ENCODE measurements around the gene TARS1. TPM values are rescaled to one million over a fixed set of nuclear protein-coding genes. Genes with fewer than 3 reads are reported as not detected.

TARS1 gene
- total RNA-seq, 1 experiment from 2014 or later: 367 TPM

DNA sequence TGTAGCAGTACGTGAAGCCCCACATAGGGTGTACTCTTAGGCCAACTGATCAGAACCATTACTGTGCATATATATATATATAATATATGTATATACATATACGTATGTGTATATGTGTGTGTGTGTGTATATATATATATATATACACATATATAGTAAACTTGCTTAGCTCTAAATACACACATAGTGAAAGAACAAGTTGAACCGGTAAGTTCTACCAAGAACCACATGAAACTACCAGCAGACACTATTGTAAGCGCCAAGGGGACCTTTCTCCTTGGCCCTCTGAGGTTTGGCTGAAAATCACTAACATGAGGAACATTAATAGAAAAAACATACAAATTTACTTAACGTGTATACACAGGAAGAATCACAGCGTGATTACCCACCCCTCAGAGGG, 1.8 kb upstream of the TARS1 start:
- DNase-seq (ENCODE audit: low read depth): no peak

DNA sequence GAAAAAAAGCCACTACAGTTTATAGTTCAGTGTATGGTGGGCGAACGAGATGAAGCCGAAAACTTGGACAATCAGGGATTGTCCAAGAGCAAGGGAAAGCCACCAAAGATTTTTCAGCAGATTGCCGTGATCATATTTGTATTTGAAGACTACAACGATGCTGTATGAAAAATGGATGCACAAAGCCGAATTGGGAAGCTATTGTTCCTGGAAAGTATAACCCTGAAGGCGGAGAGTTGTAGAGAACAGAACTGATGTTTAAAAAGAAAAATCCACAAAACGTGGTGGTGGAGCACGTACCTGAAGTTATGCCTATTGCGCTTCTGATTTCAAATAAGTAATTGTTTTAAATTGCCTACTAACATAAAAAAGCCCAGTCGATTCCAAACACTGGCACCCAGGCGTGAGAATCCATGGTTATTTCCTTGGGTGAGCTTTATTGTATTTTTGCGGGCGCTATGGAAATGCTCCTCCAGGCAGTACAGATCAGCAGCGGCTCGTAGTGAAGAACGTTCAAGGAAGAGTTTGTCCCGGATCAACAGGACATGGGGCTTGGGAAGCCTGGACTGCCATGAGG, 772 bp upstream of the TARS1 start:
- DNase-seq (ENCODE audit: low read depth): no peak

GRCh38 chr5:33441241-33442177, 744 bp downstream of the TARS1 start:
- DNase-seq (ENCODE audit: low read depth): peak; percentile 25

GRCh38 chr5:33444542-33444941, 3.8 kb downstream of the TARS1 start:
- DNase-seq (ENCODE audit: low read depth): no peak

DNA sequence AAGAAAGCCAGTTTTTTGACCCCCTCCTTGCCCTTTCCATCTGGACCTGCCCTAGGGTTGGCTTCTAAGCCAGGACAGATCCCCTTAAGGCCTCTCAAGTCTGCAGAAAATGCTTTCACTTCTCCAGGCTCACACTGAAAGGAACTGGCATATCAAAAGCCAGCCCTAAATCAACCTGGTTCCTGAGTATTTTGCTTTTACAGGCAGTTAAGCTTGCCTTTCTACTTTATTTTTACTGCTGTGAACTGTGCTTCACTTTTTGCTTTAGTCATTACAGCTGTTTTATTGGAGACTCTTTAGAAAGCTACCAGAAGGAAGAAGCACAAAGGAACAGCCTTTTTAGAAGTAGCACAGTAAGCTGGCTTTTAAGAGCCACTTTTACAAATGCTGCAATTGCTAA, 5.0 kb downstream of the TARS1 start:
- no peak for DNase-seq (ENCODE audit: low read depth)

GRCh38 chr5:33448118-33448517, 7.4 kb downstream of the TARS1 start:
- no peak for DNase-seq (ENCODE audit: low read depth)

- no peak for DNase-seq (ENCODE audit: low read depth)
These were observed 16.4 kb downstream of the TARS1 start for GRCh38 chr5:33457126-33457525.

GRCh38 chr5:33457817-33458216, 17.1 kb downstream of the TARS1 start:
- DNase-seq (ENCODE audit: low read depth): no peak

- no peak for DNase-seq (ENCODE audit: low read depth)
These were observed 19.4 kb downstream of the TARS1 start for GRCh38 chr5:33460210-33460609.

DNA sequence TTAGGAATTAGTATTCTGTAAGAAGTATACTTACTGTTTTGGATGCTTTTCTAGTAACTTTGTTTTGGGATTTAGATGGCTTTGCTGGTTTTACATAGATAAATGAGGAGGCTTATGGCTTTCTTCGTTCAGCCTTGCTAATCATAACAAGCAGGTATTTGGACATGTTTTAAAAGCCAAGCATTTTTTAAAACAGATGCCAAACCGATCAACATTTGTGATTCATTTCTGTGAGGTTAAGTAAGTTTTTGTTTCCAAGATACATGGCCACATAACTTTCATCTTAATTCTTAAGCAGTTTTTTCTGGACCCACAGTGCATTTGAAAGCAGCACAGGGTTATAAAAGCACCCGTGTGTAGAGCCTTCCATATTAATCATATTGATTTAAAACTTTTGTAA, 21.7 kb downstream of the TARS1 start:
- DNase-seq (ENCODE audit: low read depth): no peak

DNA sequence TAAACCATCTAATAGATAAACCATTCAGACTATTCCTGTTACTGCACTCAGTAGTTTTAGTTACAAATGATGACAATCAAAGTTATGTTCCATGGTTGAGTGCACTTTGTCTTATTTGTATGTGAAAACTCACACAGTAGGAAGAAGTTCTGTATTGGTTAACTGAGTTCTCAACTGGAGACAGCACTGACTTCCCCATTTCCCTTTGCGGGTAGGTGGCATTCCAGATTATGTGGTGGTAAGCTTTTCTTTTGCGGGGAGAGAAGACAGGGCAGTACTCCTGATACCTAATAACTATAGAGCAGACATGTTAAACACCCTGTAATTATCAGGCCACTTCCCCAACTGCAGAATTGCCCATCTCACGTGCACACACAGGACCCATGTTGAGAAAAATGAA, 24.4 kb downstream of the TARS1 start:
- DNase-seq (ENCODE audit: low read depth): no peak

DNA sequence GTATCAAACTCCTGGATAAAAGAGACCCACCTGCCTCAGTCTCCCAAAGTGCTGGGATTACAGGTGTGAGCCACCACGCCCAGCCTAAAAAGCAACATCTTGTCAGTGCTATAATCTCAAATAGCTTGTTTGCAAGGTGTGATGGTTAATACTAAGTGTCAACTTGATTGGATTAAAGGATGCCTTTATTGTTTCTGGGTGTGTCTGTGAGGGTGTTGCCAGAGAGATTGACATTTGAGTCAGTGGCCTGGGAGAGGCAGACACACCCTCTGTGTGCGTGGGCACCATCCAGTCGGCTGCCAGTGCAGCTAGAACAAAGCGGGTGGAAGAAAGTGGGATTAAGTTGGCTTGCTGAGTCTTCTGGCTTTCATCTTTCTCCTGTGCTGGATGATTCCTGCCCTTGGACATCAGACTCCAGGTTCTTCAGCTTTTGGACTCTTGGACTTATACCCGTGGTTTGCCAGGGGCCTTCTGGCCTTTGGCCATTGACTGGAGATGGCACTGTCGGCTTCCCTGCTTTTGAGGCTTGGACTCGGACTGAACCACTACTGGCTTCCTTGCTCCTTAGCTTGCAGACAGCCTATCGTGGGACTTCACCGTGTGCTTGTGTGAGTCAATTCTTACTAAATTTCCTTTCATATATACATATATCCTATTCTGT, 28.1 kb downstream of the TARS1 start:
- DNase-seq (ENCODE audit: low read depth): no peak

DNA sequence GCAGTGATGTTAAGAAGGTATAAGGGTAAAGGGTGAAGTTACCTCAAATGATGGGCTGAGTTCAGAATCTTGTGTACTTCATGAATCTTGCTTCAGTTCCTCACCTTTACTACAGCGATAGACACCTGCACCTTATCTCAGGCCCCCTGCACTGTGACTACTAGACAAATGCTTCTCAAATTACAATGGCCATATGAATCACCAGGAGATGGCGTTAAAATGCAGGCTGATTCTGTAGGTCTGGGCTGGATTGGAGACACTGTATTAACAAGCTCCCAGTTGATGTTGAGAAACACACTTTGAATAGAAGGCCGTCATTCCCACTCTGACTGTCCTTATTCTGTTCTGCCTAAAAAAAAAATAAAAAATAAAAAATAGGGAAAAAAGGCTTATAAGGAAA, 29.8 kb downstream of the TARS1 start:
- peak; percentile 50 for DNase-seq (ENCODE audit: low read depth)

DNA sequence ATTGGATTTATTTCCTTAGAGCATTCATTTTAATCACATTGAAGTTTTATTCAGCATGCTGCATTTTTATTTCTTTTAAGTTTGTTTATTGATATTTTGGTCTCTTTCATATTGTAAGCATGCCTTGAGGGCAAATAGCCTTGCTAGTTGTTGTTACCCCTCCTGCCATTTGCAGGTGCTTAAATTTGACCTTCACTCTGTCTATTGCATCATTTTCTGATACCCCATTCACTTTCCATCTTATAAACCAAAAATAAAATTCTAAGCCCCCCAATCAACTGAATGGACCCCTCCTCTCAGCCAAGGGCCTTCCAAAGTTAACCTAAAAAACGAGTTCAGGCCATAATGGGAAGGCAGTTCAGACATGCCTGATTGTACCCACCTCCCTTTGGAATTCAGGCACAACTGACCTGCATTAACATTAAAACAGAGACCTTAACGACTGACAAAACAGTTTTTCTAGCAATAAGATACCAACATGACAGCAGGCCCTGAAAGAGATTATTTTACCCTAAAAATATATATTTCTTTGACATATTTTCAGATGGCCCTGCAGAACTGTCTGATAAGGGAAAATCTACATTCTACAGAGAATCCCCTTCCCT, 32.1 kb downstream of the TARS1 start:
- DNase-seq (ENCODE audit: low read depth): no peak

DNA sequence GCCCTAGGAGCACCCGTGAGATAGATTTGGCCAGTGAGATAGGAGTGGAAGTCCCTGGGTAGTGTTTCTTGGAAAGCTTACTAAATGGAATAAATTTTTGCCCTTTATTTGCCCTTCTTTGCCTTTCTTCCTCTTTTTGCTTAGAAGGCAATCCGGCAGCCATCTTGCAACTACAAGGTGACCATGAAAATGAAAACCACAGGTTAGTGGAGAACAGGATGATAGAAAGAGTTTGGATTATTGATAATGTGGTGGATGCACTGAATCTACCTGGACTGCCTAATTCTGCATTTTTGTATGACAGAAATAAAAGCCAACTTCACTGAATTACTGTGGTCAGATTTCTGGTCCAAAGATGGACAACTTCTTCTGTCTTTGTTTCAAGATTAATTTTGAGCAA, 33.2 kb downstream of the TARS1 start:
- no peak for DNase-seq (ENCODE audit: low read depth)

DNA sequence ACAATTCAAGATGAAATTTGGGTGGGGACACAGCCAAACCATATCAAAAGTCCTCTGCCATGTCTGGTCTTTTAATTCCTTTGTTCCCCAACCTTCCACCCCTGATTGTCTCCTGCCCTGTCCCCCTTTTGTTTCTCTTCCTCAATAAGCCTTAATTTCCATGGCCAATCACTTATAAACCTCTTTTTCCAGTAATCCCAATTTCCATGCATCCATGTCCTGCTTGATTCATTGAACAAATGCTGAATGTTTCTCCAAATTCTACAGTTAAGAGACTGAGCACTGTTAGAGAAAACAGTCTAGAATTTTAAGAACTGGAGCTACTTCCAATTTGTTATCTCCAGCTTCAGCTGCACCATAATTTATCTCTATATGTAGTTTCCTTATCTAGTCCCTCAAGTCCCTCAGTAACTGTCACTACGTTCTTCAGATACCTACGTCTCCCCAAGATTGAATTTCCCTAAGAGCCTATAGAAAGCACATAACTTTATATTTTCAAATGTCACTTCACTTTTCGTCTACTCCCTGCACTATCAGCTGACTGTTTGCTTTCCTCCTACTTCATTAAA, 34.2 kb downstream of the TARS1 start:
- DNase-seq (ENCODE audit: low read depth): no peak

DNA sequence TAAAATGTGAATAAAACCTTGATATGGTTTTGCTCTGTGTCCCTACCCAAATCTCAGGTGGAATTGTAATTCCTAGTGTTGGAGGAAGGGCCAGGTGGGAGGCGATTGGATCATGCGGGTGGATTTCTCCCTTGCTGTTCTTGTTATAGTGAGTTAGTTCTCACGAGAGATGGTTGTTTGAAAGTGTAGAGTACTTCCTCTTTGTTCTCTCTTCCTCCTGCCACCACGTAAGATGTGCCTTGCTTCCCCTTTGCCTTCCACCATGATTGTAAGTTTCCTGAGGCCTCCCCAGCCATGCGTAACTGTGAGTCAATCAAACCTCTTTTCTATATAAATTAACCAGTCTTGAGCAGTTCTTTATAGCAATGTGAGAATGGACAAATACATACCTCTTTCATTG, 34.9 kb downstream of the TARS1 start:
- DNase-seq (ENCODE audit: low read depth): no peak

GRCh38 chr5:33476992-33477391, 36.2 kb downstream of the TARS1 start:
- no peak for DNase-seq (ENCODE audit: low read depth)

- no peak for DNase-seq (ENCODE audit: low read depth)
These were observed 37.1 kb downstream of the TARS1 start for GRCh38 chr5:33477816-33478215.

DNA sequence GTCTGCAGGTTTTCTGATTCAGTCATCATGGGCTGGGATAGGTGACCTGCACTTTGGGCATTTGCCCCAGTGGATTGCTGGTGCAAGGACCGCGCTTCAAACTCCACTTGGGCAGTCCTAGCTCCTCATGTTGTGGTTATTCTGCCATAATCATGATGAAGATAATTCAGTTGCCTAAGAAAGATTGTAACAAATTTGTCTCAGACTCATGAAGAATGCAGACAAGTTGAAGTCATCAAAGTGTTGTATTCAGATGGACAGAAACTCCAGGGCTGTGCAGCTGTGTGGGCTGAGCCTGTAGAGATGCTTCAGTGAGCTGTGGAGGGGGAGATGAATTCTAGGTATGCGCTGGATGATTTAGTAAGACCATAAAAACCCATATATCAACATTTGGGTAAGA, 38.5 kb downstream of the TARS1 start:
- no peak for DNase-seq (ENCODE audit: low read depth)

- DNase-seq (ENCODE audit: low read depth): no peak
These were observed 40.1 kb downstream of the TARS1 start for GRCh38 chr5:33480876-33481275.

DNA sequence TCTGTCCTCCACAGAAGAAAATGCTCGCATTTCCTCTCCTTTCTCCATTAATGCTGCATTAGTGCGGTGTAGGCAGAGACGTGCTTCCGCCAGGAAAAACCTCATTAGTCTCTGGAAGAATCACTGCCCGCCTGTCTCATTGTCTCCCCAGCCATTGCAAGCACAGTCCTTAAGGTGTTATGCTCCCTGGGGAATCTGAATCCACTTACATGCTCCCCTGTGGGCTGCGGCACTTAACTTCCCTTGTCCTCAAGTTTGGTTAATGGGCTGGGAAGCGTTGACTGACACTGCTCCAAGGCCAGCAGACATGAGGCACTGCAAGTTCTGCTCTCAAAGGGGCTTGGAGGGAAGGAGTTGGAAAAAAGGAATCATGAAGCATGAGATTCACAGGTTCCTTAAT, 41.6 kb downstream of the TARS1 start:
- DNase-seq (ENCODE audit: low read depth): no peak

Data from HT1080 (cell line).